Right lobe of liver (tissue), 4 donors: Measurements from ENCODE around the gene GAD2.

Experiments used
- POLR2A ChIP-seq: fragments of 450-650 bp; IDR thresholded peaks from one replicate; pipeline ENCODE4 v1.6.1; 2017; ENCODE audit warnings: antibody characterized with exemption, mild to moderate bottlenecking
- TF ChIP-seq, protein P1 (sequence below), 4 donors: fragments of 200-600 bp in 3 of 4; fragments of 450-650 bp in 1 of 4; IDR thresholded peaks; one replicate each; pipeline versions ENCODE4 v1.5.1 to v1.8.0; 2016 to 2022; ENCODE audit warnings: antibody characterized with exemption in 4 of 4, mild to moderate bottlenecking in 2 of 4
- donor health status: DM: no; HTN: no; CAD: no.
- donor health status: DM: no; HTN: no; CAD: no.
- donor health status: DM: no; HTN: yes; CAD: no.

DNA sequence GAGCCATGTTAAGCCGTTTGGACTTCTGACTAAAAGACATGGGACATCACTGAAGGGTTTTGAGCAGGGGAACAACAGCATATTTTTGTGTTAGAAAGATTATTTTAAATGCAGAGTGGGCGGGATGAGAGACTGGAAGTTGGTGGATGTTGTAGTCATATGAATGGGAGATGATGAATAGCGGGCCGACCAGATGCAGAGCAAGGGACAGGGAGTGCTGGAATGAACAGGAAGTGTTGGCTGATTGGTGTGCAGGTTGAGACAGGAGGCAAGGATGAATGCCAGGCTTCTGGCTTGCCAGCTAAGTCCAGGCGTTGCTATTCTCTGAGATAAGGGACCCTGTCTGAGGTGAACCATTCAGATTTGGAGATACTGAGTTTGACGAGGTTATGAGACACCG, 38.0 kb downstream of the GAD2 start:
- TF ChIP-seq POLR2A: no peak
- TF ChIP-seq, protein P1, sequence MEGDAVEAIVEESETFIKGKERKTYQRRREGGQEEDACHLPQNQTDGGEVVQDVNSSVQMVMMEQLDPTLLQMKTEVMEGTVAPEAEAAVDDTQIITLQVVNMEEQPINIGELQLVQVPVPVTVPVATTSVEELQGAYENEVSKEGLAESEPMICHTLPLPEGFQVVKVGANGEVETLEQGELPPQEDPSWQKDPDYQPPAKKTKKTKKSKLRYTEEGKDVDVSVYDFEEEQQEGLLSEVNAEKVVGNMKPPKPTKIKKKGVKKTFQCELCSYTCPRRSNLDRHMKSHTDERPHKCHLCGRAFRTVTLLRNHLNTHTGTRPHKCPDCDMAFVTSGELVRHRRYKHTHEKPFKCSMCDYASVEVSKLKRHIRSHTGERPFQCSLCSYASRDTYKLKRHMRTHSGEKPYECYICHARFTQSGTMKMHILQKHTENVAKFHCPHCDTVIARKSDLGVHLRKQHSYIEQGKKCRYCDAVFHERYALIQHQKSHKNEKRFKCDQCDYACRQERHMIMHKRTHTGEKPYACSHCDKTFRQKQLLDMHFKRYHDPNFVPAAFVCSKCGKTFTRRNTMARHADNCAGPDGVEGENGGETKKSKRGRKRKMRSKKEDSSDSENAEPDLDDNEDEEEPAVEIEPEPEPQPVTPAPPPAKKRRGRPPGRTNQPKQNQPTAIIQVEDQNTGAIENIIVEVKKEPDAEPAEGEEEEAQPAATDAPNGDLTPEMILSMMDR (IDR thresholded peaks at IDR 0.05): no peak
